Right renal cortex interstitium (tissue), 3 donors: Measurements from ENCODE around the gene TMEM30B. TPM values are rescaled to one million over a fixed set of nuclear protein-coding genes. Genes with fewer than 3 reads are reported as not detected.

Source experiments
- DNase-seq, 3 donors: peaks; one replicate each; pipeline ENCODE4 v3.0.0-alpha.2; 2013; ENCODE audit warnings: low read depth in 3 of 3, low spot score in 2 of 3
- polyA plus RNA-seq, 3 donors: library from polyadenylated mRNA; unstranded; fragments of 120-200 nt; gene quantifications; one replicate each; pipeline ENCODE4 v1.2.1, GENCODE V29; 2013; ENCODE audit not compliant: insufficient read length in 3 of 3

TMEM30B gene
- polyA plus RNA-seq, 3 donors, result 11.9 to 13.7 (median 13.0) TPM

- DNase-seq, result no peak
These were observed 12.3 kb downstream of the TMEM30B start for GRCh38 chr14:61268812-61269211.

- DNase-seq, result no peak
These were observed 14.0 kb downstream of the TMEM30B start for GRCh38 chr14:61266891-61267740.

GRCh38 chr14:61266436-61266835 lies 14.7 kb downstream of the TMEM30B start:
- no peak for DNase-seq

- no peak for DNase-seq
These were observed 16.5 kb downstream of the TMEM30B start for GRCh38 chr14:61264651-61265050.

GRCh38 chr14:61264010-61264571 lies 17.0 kb downstream of the TMEM30B start:
- DNase-seq, result no peak

- no peak for DNase-seq
These were observed 19.1 kb downstream of the TMEM30B start for GRCh38 chr14:61262082-61262481.

- DNase-seq, result no peak
These were observed 20.0 kb downstream of the TMEM30B start for GRCh38 chr14:61260939-61261776.

- DNase-seq, result no peak
These were observed 22.2 kb downstream of the TMEM30B start for GRCh38 chr14:61258985-61259384.

- DNase-seq, result no peak
These were observed 23.6 kb downstream of the TMEM30B start for GRCh38 chr14:61257469-61258057.

GRCh38 chr14:61256826-61257468 lies 24.2 kb downstream of the TMEM30B start:
- no peak for DNase-seq

GRCh38 chr14:61255968-61256367 lies 25.2 kb downstream of the TMEM30B start:
- DNase-seq, result no peak

GRCh38 chr14:61254808-61255526 lies 26.2 kb downstream of the TMEM30B start:
- DNase-seq, result no peak

GRCh38 chr14:61253064-61253738 lies 27.9 kb downstream of the TMEM30B start:
- no peak for DNase-seq

- DNase-seq, result peak in 2 of 3 donors; percentile 65 to 76
These were observed 28.6 kb downstream of the TMEM30B start for GRCh38 chr14:61252369-61253063.

- no peak for DNase-seq
These were observed 31.1 kb downstream of the TMEM30B start for GRCh38 chr14:61250063-61250462.

- no peak for DNase-seq
These were observed 33.2 kb downstream of the TMEM30B start for GRCh38 chr14:61247935-61248334.

GRCh38 chr14:61246721-61247120 lies 34.4 kb downstream of the TMEM30B start:
- no peak for DNase-seq

- DNase-seq, result no peak
These were observed 37.1 kb downstream of the TMEM30B start for GRCh38 chr14:61244009-61244408.

GRCh38 chr14:61240206-61240605 lies 40.9 kb downstream of the TMEM30B start:
- no peak for DNase-seq
